Measurements from ENCODE around the gene AQP11.

The AQP11 gene

GRCh38 chr11:77658213-77659013 lies 68.7 kb downstream of the AQP11 start:
- peak; percentile 52 to 61 for DNase-seq (ENCODE audit: low read depth in 2 of 2)
